ENCODE results near the gene STXBP2. TPM values are rescaled to one million over a fixed set of nuclear protein-coding genes. Genes with fewer than 3 reads are reported as not detected.

The STXBP2 gene
- polyA plus RNA-seq, 1 of the 3 experiments (the other 2 are of a cell fraction) = 4.7 TPM

- ChIA-PET POLR2A (no interaction called here), CTCF (interaction anchor here (0.6 to 4.2 kb wide), 4 partner anchors 11 to 94 kb away, joined by 3 to 14 read pairs (median 10); partner anchors contain the start of gene TRAPPC5)
- no peaks in the 10 kb centered on the region for H3K4me1 ChIP-seq (ENCODE audit: control insufficient read depth in 1 of 2, insufficient read depth in 2 of 2, low read depth in 1 of 2, low read length in 1 of 2)
- peaks cover 63% of the 10 kb centered on the region for H3K27me3 ChIP-seq (ENCODE audit: insufficient read depth)
- H3K9me2 ChIP-seq = no peaks in the 10 kb centered on the region
- no peak overlapping the region for H3K27ac ChIP-seq (ENCODE audit: low read depth in 2 of 2, low read length in 1 of 2)
- no peak for TF ChIP-seq MXI1 (IDR thresholded peaks at IDR 0.05; ENCODE audit: low read depth, low read length)
- no peak for TF ChIP-seq RXRA (IDR thresholded peaks at IDR 0.05; ENCODE audit: borderline replicate concordance, low read depth)
- TF ChIP-seq GABPA (IDR thresholded peaks at IDR 0.05; ENCODE audit: low read depth) = no peak
- TF ChIP-seq RFX5 (IDR thresholded peaks at IDR 0.05; ENCODE audit: low read length) = no peak
- no peak for TF ChIP-seq NFIC (IDR thresholded peaks at IDR 0.05; ENCODE audit: borderline replicate concordance)
- TF ChIP-seq EP300 (IDR thresholded peaks at IDR 0.05; ENCODE audit: borderline replicate concordance in 1 of 2, low read depth in 1 of 2, low read length in 1 of 2) = no peak
- TF ChIP-seq JUND (IDR thresholded peaks at IDR 0.05) = no peak
- no peak overlapping the region for H3K4me2 ChIP-seq
- no peak overlapping the region for H3K9ac ChIP-seq
- no peaks in the 10 kb centered on the region for H3K79me2 ChIP-seq (ENCODE audit: insufficient read depth)
- no peaks in the 10 kb centered on the region for H3F3A ChIP-seq (replicated peaks; ENCODE audit: insufficient read depth)
- no peak overlapping the region for H2AFZ ChIP-seq (ENCODE audit: low read depth)
- no peak for DNase-seq
- no peaks in the 10 kb centered on the region for H4K20me1 ChIP-seq (ENCODE audit: insufficient read depth)
- 19% methylated on average over 11 of the region's 14 CpGs for WGBS (ENCODE audit: low lambda C conversion rate)
- no peaks in the 10 kb centered on the region for H3K9me3 ChIP-seq
- no peaks in the 10 kb centered on the region for H3K36me3 ChIP-seq (replicated peaks in 1 of 2; ENCODE audit: control insufficient read depth in 1 of 2, insufficient read depth in 2 of 2, low read length in 1 of 2)
- no peak overlapping the region for H3K4me3 ChIP-seq (ENCODE audit: low read depth in 2 of 2, low read length in 1 of 2)
These were observed 25.7 kb downstream of the STXBP2 start for GRCh38 chr19:7662657-7663056.

DNA sequence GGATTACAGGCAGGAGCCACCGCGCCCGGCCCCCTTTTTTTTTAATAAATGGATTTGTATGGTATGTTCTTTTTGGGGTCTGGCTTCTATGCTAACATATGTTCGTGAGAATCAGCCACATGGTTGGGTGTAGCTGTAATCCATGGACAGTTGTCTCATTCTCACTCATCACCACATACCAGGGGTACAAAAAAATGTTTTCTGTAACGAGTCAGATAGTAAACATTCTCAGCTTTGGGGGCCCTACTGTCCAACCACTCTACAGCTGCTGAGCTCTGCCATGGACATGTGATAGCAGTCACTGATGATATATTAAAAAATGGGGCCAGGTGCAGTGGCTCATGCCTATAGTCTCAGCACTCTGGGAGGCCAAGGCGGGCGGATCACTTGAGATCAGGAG, 26.8 kb downstream of the STXBP2 start:
- ChIA-PET POLR2A (interaction anchor here (0.6 kb wide), 1 partner anchor 163 kb away, joined by 4 read pairs; no protein-coding TSS in a partner anchor), CTCF (interaction anchor here (1.6 to 4.2 kb wide), 3 partner anchors 17 to 135 kb away, joined by 4 to 14 read pairs (median 9); partner anchors contain the start of gene TRAPPC5)
- no peak overlapping the region for H3K9ac ChIP-seq
- H3K9me2 ChIP-seq = no peaks in the 10 kb centered on the region
- no peak overlapping the region for H3K27ac ChIP-seq (ENCODE audit: low read depth in 2 of 2, low read length in 1 of 2)
- no peaks in the 10 kb centered on the region for H3K36me3 ChIP-seq (replicated peaks in 1 of 2; ENCODE audit: control insufficient read depth in 1 of 2, insufficient read depth in 2 of 2, low read length in 1 of 2)
- no peaks in the 10 kb centered on the region for H3K4me1 ChIP-seq (ENCODE audit: control insufficient read depth in 1 of 2, insufficient read depth in 2 of 2, low read depth in 1 of 2, low read length in 1 of 2)
- no peaks in the 10 kb centered on the region for H4K20me1 ChIP-seq (ENCODE audit: insufficient read depth)
- peaks cover 68% of the 10 kb centered on the region for H3K27me3 ChIP-seq (ENCODE audit: insufficient read depth)
- no peak overlapping the region for H2AFZ ChIP-seq (ENCODE audit: low read depth)
- 30% methylated on average over 7 of the region's 7 CpGs for WGBS (ENCODE audit: low lambda C conversion rate)
- H3F3A ChIP-seq (replicated peaks; ENCODE audit: insufficient read depth) = no peaks in the 10 kb centered on the region
- no peaks in the 10 kb centered on the region for H3K9me3 ChIP-seq
- H3K79me2 ChIP-seq (ENCODE audit: insufficient read depth) = no peaks in the 10 kb centered on the region
- H3K4me3 ChIP-seq (ENCODE audit: low read depth in 2 of 2, low read length in 1 of 2) = no peak overlapping the region
- no peak for DNase-seq
- H3K4me2 ChIP-seq = no peak overlapping the region
- no peak for TF ChIP-seq TCF12 (IDR thresholded peaks at IDR 0.05)
- TF ChIP-seq REST (IDR thresholded peaks at IDR 0.05; ENCODE audit: low read depth, low read length) = no peak
- no peak for TF ChIP-seq RFX5 (IDR thresholded peaks at IDR 0.05; ENCODE audit: low read length)
- no peak for TF ChIP-seq FOXJ3 (CRISPR knock-in tag; IDR thresholded peaks at IDR 0.05)
- TF ChIP-seq RAD21 (IDR thresholded peaks at IDR 0.05; ENCODE audit: low read length) = no peak
- TF ChIP-seq, protein P1, sequence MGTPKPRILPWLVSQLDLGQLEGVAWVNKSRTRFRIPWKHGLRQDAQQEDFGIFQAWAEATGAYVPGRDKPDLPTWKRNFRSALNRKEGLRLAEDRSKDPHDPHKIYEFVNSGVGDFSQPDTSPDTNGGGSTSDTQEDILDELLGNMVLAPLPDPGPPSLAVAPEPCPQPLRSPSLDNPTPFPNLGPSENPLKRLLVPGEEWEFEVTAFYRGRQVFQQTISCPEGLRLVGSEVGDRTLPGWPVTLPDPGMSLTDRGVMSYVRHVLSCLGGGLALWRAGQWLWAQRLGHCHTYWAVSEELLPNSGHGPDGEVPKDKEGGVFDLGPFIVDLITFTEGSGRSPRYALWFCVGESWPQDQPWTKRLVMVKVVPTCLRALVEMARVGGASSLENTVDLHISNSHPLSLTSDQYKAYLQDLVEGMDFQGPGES (IDR thresholded peaks at IDR 0.05; ENCODE audit: low read depth, low read length) = no peak
- TF ChIP-seq RCOR1 (IDR thresholded peaks at IDR 0.05; ENCODE audit: low read length) = no peak
- TF ChIP-seq POLR2AphosphoS5 (IDR thresholded peaks at IDR 0.05; ENCODE audit: low read depth, low read length) = no peak
- no peak for TF ChIP-seq USF2 (IDR thresholded peaks at IDR 0.05; ENCODE audit: borderline replicate concordance, low read depth, low read length)
- TF ChIP-seq CTCF (IDR thresholded peaks at IDR 0.05) = no peak
- TF ChIP-seq FOXM1 (IDR thresholded peaks at IDR 0.05; ENCODE audit: low read depth) = no peak
- no peak for TF ChIP-seq MEF2A (IDR thresholded peaks at IDR 0.05; ENCODE audit: borderline replicate concordance, low read depth)
- TF ChIP-seq, protein P2, sequence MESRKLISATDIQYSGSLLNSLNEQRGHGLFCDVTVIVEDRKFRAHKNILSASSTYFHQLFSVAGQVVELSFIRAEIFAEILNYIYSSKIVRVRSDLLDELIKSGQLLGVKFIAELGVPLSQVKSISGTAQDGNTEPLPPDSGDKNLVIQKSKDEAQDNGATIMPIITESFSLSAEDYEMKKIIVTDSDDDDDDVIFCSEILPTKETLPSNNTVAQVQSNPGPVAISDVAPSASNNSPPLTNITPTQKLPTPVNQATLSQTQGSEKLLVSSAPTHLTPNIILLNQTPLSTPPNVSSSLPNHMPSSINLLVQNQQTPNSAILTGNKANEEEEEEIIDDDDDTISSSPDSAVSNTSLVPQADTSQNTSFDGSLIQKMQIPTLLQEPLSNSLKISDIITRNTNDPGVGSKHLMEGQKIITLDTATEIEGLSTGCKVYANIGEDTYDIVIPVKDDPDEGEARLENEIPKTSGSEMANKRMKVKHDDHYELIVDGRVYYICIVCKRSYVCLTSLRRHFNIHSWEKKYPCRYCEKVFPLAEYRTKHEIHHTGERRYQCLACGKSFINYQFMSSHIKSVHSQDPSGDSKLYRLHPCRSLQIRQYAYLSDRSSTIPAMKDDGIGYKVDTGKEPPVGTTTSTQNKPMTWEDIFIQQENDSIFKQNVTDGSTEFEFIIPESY (IDR thresholded peaks at IDR 0.05; ENCODE audit: borderline replicate concordance, low read depth) = no peak
- no peak for TF ChIP-seq ELF1 (IDR thresholded peaks at IDR 0.05)
- TF ChIP-seq GABPA (IDR thresholded peaks at IDR 0.05; ENCODE audit: low read depth) = no peak
